Measurements from ENCODE around the gene MEP1B.
"Not testable (repeated sequence)": the region's sequence is repeated elsewhere in the genome, so short reads cannot be mapped to it uniquely, and the experiment has no call there.

The MEP1B gene

GRCh38 chr18:32209685-32210445 lies 20.0 kb downstream of the MEP1B start:
- no peak for DNase-seq (ENCODE audit: low spot score)

- DNase-seq (ENCODE audit: low spot score) = no peak
Observed at GRCh38 chr18:32213693-32214092, 23.9 kb downstream of the MEP1B start.

GRCh38 chr18:32216390-32216789 lies 26.6 kb downstream of the MEP1B start:
- DNase-seq (ENCODE audit: low spot score) = no peak

- DNase-seq (ENCODE audit: low spot score) = no peak
Observed at GRCh38 chr18:32219431-32220018, 29.7 kb downstream of the MEP1B start.

- DNase-seq (ENCODE audit: low spot score) = not testable (repeated sequence)
Observed at GRCh38 chr18:32233348-32233747, 43.5 kb downstream of the MEP1B start.

GRCh38 chr18:32237049-32237448 lies 47.2 kb downstream of the MEP1B start:
- no peak for DNase-seq (ENCODE audit: low spot score)

GRCh38 chr18:32238635-32239268 lies 48.9 kb downstream of the MEP1B start:
- DNase-seq (ENCODE audit: low spot score) = no peak

- no peak for DNase-seq (ENCODE audit: low spot score)
Observed at GRCh38 chr18:32242395-32242794, 52.6 kb downstream of the MEP1B start.

- DNase-seq (ENCODE audit: low spot score) = no peak
Observed at GRCh38 chr18:32243358-32243757, 53.5 kb downstream of the MEP1B start.

- no peak for DNase-seq (ENCODE audit: low spot score)
Observed at GRCh38 chr18:32244881-32245280, 55.0 kb downstream of the MEP1B start.

GRCh38 chr18:32249147-32249929 lies 59.5 kb downstream of the MEP1B start:
- no peak for DNase-seq (ENCODE audit: low spot score)

GRCh38 chr18:32251466-32251865 lies 61.6 kb downstream of the MEP1B start:
- DNase-seq (ENCODE audit: low spot score) = no peak

GRCh38 chr18:32252141-32252860 lies 62.5 kb downstream of the MEP1B start:
- no peak for DNase-seq (ENCODE audit: low spot score)

GRCh38 chr18:32255570-32255969 lies 65.7 kb downstream of the MEP1B start:
- DNase-seq (ENCODE audit: low spot score) = no peak

- DNase-seq (ENCODE audit: low spot score) = no peak
Observed at GRCh38 chr18:32257084-32257785, 67.4 kb downstream of the MEP1B start.

GRCh38 chr18:32258148-32258547 lies 68.3 kb downstream of the MEP1B start:
- DNase-seq (ENCODE audit: low spot score) = no peak

- no peak for DNase-seq (ENCODE audit: low spot score)
Observed at GRCh38 chr18:32258558-32259204, 68.8 kb downstream of the MEP1B start.

GRCh38 chr18:32259553-32259952 lies 69.7 kb downstream of the MEP1B start:
- no peak for DNase-seq (ENCODE audit: low spot score)

GRCh38 chr18:32261003-32261402 lies 71.2 kb downstream of the MEP1B start:
- DNase-seq (ENCODE audit: low spot score) = no peak

- DNase-seq (ENCODE audit: low spot score) = no peak
Observed at GRCh38 chr18:32262092-32262491, 72.3 kb downstream of the MEP1B start.

GRCh38 chr18:32264401-32264800 lies 74.6 kb downstream of the MEP1B start:
- DNase-seq (ENCODE audit: low spot score) = no peak
